OCI-LY3 (cell line): Measurements from ENCODE around the gene RPS6KA2.

ENCODE experiments used
- CTCF ChIP-seq: fragments of 200-600, 300-600 bp; sonication (generic); IDR thresholded peaks from 2 replicates; pipeline ENCODE4 v1.5.1; 2014; ENCODE audit warnings: antibody characterized with exemption, low read length, low read depth
- EZH2phosphoT487 ChIP-seq: fragments of 200-600 bp; shearing (Covaris generic); IDR thresholded peaks from 2 replicates; pipeline ENCODE4 v1.6.1; 2018; ENCODE audit warnings: antibody characterized with exemption, mixed run types, low read depth

GRCh38 chr6:166650047-166650446, 23.0 kb upstream of the RPS6KA2 start:
- no peak for TF ChIP-seq CTCF
- TF ChIP-seq EZH2phosphoT487 = no peak
